ENCODE results near the gene SRPK1. TPM values are rescaled to one million over a fixed set of nuclear protein-coding genes. Genes with fewer than 3 reads are reported as not detected.

The SRPK1 gene
- polyA plus RNA-seq, 1 donor = 67.7 TPM

GRCh38 chr6:35903679-35904078, 17.2 kb downstream of the SRPK1 start:
- DNase-seq = no peak

GRCh38 chr6:35900448-35900847, 20.4 kb downstream of the SRPK1 start:
- no peak for DNase-seq

GRCh38 chr6:35898003-35898402, 22.9 kb downstream of the SRPK1 start:
- DNase-seq = no peak

- no peak for DNase-seq
Measured at GRCh38 chr6:35897486-35897885, 23.4 kb downstream of the SRPK1 start.

- no peak for DNase-seq
Measured at GRCh38 chr6:35897036-35897435, 23.9 kb downstream of the SRPK1 start.

- no peak for DNase-seq
Measured at GRCh38 chr6:35896228-35896627, 24.7 kb downstream of the SRPK1 start.

GRCh38 chr6:35895560-35895959, 25.3 kb downstream of the SRPK1 start:
- DNase-seq = no peak

GRCh38 chr6:35894776-35895175, 26.1 kb downstream of the SRPK1 start:
- no peak for DNase-seq

- DNase-seq = peak; percentile 18
Measured at GRCh38 chr6:35893246-35893645, 27.7 kb downstream of the SRPK1 start.

GRCh38 chr6:35892482-35892881, 28.4 kb downstream of the SRPK1 start:
- DNase-seq = no peak

GRCh38 chr6:35879151-35879550, 41.7 kb downstream of the SRPK1 start:
- no peak for DNase-seq

- no peak for DNase-seq
Measured at GRCh38 chr6:35876902-35877301, 44.0 kb downstream of the SRPK1 start.

- no peak for DNase-seq
Measured at GRCh38 chr6:35874730-35875129, 46.2 kb downstream of the SRPK1 start.

GRCh38 chr6:35859367-35859766, 61.5 kb downstream of the SRPK1 start:
- no peak for DNase-seq

GRCh38 chr6:35857853-35858252, 63.0 kb downstream of the SRPK1 start:
- no peak for DNase-seq

GRCh38 chr6:35856250-35856649, 64.6 kb downstream of the SRPK1 start:
- no peak for DNase-seq

- no peak for DNase-seq
Measured at GRCh38 chr6:35852994-35853393, 67.9 kb downstream of the SRPK1 start.

- no peak for DNase-seq
Measured at GRCh38 chr6:35850208-35850607, 70.7 kb downstream of the SRPK1 start.

- no peak for DNase-seq
Measured at GRCh38 chr6:35844290-35844689, 76.6 kb downstream of the SRPK1 start.

GRCh38 chr6:35842381-35842780, 78.5 kb downstream of the SRPK1 start:
- DNase-seq = no peak

GRCh38 chr6:35839019-35839418, 81.9 kb downstream of the SRPK1 start:
- DNase-seq = no peak

- DNase-seq = no peak
Measured at GRCh38 chr6:35833536-35833935, 87.4 kb downstream of the SRPK1 start.

- DNase-seq = no peak
Measured at GRCh38 chr6:35831257-35832007, 89.5 kb downstream of the SRPK1 start.

GRCh38 chr6:35829306-35829705, 91.6 kb downstream of the SRPK1 start:
- no peak for DNase-seq
